ENCODE results near the gene CYTH4. TPM values are rescaled to one million over a fixed set of nuclear protein-coding genes. Genes with fewer than 3 reads are reported as not detected.

The CYTH4 gene
- total RNA-seq, 1 experiment from 2014 or later: 0.15 TPM

- ChIA-PET POLR2A (no interaction called here), CTCF (interaction anchor here (4.3 kb wide), 1 partner anchor 10 kb away, joined by 31 read pairs; no protein-coding TSS in a partner anchor)
- no peak for ATAC-seq
- Mint-ChIP-seq H3K27ac (no peak overlapping the region), H3K4me1 (peaks cover 6% of the 10 kb centered on the region), H3K9me3 (peaks cover 1% of the 10 kb centered on the region; the same call in 1 of the 2 replicates), H3K4me3 (no peak overlapping the region), H3K27me3 (ENCODE audit: low read depth) (peaks cover 2% of the 10 kb centered on the region; the same call in 1 of the 2 replicates), H3K36me3 (no peaks in the 10 kb centered on the region)
- TF ChIP-seq ZNF232 (CRISPR knock-in tag; IDR thresholded peaks at IDR 0.05) (no peak), NR1H2 (CRISPR knock-in tag; IDR thresholded peaks at IDR 0.05) (no peak)
- DNase-seq (ENCODE audit: low spot score): no peak
Observed at GRCh38 chr22:37269936-37270678, 12.2 kb upstream of the CYTH4 start.

- no peak overlapping the region for H3K4me3 Mint-ChIP-seq
- H3K4me1 Mint-ChIP-seq: peaks cover 6% of the 10 kb centered on the region
- H3K36me3 Mint-ChIP-seq: no peaks in the 10 kb centered on the region
- H3K27ac Mint-ChIP-seq: no peak overlapping the region
- DNase-seq (ENCODE audit: low spot score) (no peak), ATAC-seq (no peak)
- TF ChIP-seq NR1H2 (CRISPR knock-in tag; IDR thresholded peaks at IDR 0.05): no peak
- TF ChIP-seq TP53 (CRISPR knock-in tag; IDR thresholded peaks at IDR 0.05): no peak
- TF ChIP-seq ESRRA (CRISPR knock-in tag; IDR thresholded peaks at IDR 0.05; ENCODE audit: borderline replicate concordance): no peak
- TF ChIP-seq ATF3 (CRISPR knock-in tag; conservative IDR thresholded peaks at IDR 0.05): no peak
- no peak for TF ChIP-seq FOXJ3 (CRISPR knock-in tag; IDR thresholded peaks at IDR 0.05; ENCODE audit: borderline replicate concordance)
- TF ChIP-seq SOX15 (CRISPR knock-in tag; IDR thresholded peaks at IDR 0.05): no peak
- TF ChIP-seq GTF2I (CRISPR knock-in tag; conservative IDR thresholded peaks at IDR 0.05): no peak
- no peak for TF ChIP-seq E2F1 (CRISPR knock-in tag; IDR thresholded peaks at IDR 0.05)
- no peak for TF ChIP-seq RORB (CRISPR knock-in tag; IDR thresholded peaks at IDR 0.05)
- TF ChIP-seq SMAD3 (CRISPR knock-in tag; IDR thresholded peaks at IDR 0.05; ENCODE audit: borderline replicate concordance): no peak
- no peak for TF ChIP-seq ATF2 (CRISPR knock-in tag; IDR thresholded peaks at IDR 0.05; ENCODE audit: borderline replicate concordance, low read depth)
- no peak for TF ChIP-seq ARID4B (CRISPR knock-in tag; IDR thresholded peaks at IDR 0.05; ENCODE audit: borderline replicate concordance)
- ChIA-PET POLR2A (no interaction called here), CTCF (interaction anchor here (4.3 kb wide), 1 partner anchor 11 kb away, joined by 31 read pairs; no protein-coding TSS in a partner anchor)
- H3K27me3 Mint-ChIP-seq (ENCODE audit: low read depth): no peaks in the 10 kb centered on the region
- H3K9me3 Mint-ChIP-seq: no peaks in the 10 kb centered on the region
Observed at GRCh38 chr22:37270928-37271650, 11.2 kb upstream of the CYTH4 start.
